GM23338 (cell line): Measurements from ENCODE around the gene PPP6R2.

Experiments
- EZH2 ChIP-seq: fragments of 200-600 bp; sonication (generic); IDR thresholded peaks from one replicate; pipeline ENCODE4 v1.8.0; 2017; ENCODE audit warnings: antibody characterized with exemption, mild to moderate bottlenecking, low read depth; ENCODE audit not compliant: unreplicated experiment
- EZH2phosphoT487 ChIP-seq: fragments of 200-600 bp; sonication (generic); IDR thresholded peaks from one replicate; pipeline ENCODE4 v1.8.1; 2018; ENCODE audit warnings: antibody characterized with exemption; ENCODE audit not compliant: unreplicated experiment
- POLR2AphosphoS5 ChIP-seq: IDR thresholded peaks from 2 replicates; pipeline ENCODE4 v1.6.1; 2016; ENCODE audit warnings: antibody characterized with exemption, low read depth
- TF ChIP-seq, protein P1 (sequence below), 2 experiments: fragments of 200-600 bp in 1 of 2; sonication (generic) in 1 of 2; conservative IDR thresholded peaks; 2 replicates each; pipeline versions ENCODE4 v1.5.1 to v1.6.1; 2016 to 2017; ENCODE audit warnings: antibody characterized with exemption in 2 of 2, low read depth in 2 of 2, mild to moderate bottlenecking in 2 of 2, moderate library complexity in 1 of 2

DNA sequence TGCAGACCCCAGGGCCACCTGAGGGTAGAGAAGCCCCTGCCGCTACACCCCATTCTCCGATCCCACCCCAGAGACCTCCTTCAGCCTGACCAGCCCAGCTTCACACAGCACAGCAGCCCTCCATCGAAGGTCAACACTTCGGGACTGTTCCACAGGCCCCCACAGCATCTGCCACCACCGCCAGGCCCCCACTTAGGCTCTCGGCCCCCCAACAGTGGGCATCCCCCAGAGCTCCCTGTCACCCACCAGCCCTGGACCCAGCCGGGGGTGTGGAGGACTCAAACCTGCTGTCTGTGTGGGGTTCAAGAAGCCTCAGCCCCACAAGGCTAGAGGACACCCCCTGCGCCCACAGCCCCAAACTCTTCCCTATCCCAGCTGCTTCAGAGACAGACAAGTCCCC, 125.5 kb downstream of the PPP6R2 start:
- TF ChIP-seq, protein P1, sequence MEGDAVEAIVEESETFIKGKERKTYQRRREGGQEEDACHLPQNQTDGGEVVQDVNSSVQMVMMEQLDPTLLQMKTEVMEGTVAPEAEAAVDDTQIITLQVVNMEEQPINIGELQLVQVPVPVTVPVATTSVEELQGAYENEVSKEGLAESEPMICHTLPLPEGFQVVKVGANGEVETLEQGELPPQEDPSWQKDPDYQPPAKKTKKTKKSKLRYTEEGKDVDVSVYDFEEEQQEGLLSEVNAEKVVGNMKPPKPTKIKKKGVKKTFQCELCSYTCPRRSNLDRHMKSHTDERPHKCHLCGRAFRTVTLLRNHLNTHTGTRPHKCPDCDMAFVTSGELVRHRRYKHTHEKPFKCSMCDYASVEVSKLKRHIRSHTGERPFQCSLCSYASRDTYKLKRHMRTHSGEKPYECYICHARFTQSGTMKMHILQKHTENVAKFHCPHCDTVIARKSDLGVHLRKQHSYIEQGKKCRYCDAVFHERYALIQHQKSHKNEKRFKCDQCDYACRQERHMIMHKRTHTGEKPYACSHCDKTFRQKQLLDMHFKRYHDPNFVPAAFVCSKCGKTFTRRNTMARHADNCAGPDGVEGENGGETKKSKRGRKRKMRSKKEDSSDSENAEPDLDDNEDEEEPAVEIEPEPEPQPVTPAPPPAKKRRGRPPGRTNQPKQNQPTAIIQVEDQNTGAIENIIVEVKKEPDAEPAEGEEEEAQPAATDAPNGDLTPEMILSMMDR (conservative IDR thresholded peaks at IDR 0.05; ENCODE audit: low read depth in 2 of 2): no peak
- TF ChIP-seq EZH2phosphoT487 (no peak), EZH2 (no peak), POLR2AphosphoS5 (no peak)
